HG03025 (cell line): ENCODE results near the gene CTIF.
"Not testable (repeated sequence)": the region's sequence is repeated elsewhere in the genome, so short reads cannot be mapped to it uniquely, and the experiment has no call there.

ENCODE experiments used
- ATAC-seq: cut with Tn5 transposase; IDR thresholded peaks from one replicate; pipeline ENCODE4 v1.9.1; 2021; ENCODE audit warnings: mild to moderate bottlenecking, moderate library complexity; ENCODE audit not compliant: unreplicated experiment, low FRiP score

Gene CTIF

GRCh38 chr18:48699761-48700160 is 160.9 kb downstream of the CTIF start:
- ATAC-seq, result no peak

GRCh38 chr18:48700446-48700845 is 161.6 kb downstream of the CTIF start:
- ATAC-seq, result no peak

- ATAC-seq, result no peak
Observed at GRCh38 chr18:48702346-48703027, 163.7 kb downstream of the CTIF start.

GRCh38 chr18:48703028-48703386 is 164.2 kb downstream of the CTIF start:
- no peak for ATAC-seq

GRCh38 chr18:48703418-48703817 is 164.6 kb downstream of the CTIF start:
- no peak for ATAC-seq

- ATAC-seq, result no peak
Observed at GRCh38 chr18:48705043-48705442, 166.2 kb downstream of the CTIF start.

- no peak for ATAC-seq
Observed at GRCh38 chr18:48705531-48705930, 166.7 kb downstream of the CTIF start.

- no peak for ATAC-seq
Observed at GRCh38 chr18:48706731-48707130, 167.9 kb downstream of the CTIF start.

- no peak for ATAC-seq
Observed at GRCh38 chr18:48707636-48708296, 168.9 kb downstream of the CTIF start.

GRCh38 chr18:48708807-48709206 is 170.0 kb downstream of the CTIF start:
- ATAC-seq, result no peak

- no peak for ATAC-seq
Observed at GRCh38 chr18:48709371-48710062, 170.7 kb downstream of the CTIF start.

GRCh38 chr18:48711651-48712486 is 173.0 kb downstream of the CTIF start:
- no peak for ATAC-seq

GRCh38 chr18:48713309-48713708 is 174.5 kb downstream of the CTIF start:
- ATAC-seq, result no peak

GRCh38 chr18:48714873-48715272 is 176.0 kb downstream of the CTIF start:
- no peak for ATAC-seq

- ATAC-seq, result peak; percentile 55
Observed at GRCh38 chr18:48715711-48716361, 177.0 kb downstream of the CTIF start.

GRCh38 chr18:48717227-48717626 is 178.4 kb downstream of the CTIF start:
- ATAC-seq, result not testable (repeated sequence)

GRCh38 chr18:48718251-48718959 is 179.6 kb downstream of the CTIF start:
- no peak for ATAC-seq

GRCh38 chr18:48719388-48719787 is 180.6 kb downstream of the CTIF start:
- no peak for ATAC-seq

- ATAC-seq, result no peak
Observed at GRCh38 chr18:48719974-48720654, 181.3 kb downstream of the CTIF start.
